Activated naive CD4-positive, alpha-beta T cell treated with anti-CD3 and anti-CD28 coated beads for 36 hours (primary cell): ENCODE measurements around the gene JUNB. TPM values are rescaled to one million over a fixed set of nuclear protein-coding genes. Genes with fewer than 3 reads are reported as not detected.
A peak's percentile ranks its signal among the peaks of the same experiment; 100 is the strongest.

Experiments
- CTCF ChIA-PET: fragments of 350-600 bp; sonication (Branson Sonifier 250); formaldehyde crosslinking; loops from one replicate; lab custom pipeline; 2021; ENCODE audit warnings: antibody characterized with exemption; lab: Charles Lee
- DNase-seq: peaks from one replicate; pipeline ENCODE4 v3.0.0-alpha.2; 2020
- H3K27ac Mint-ChIP-seq: one replicate; pipeline ENCODE4 v1.8.0; 2021; ENCODE audit warnings: mild to moderate bottlenecking, mixed read lengths
- H3K27me3 Mint-ChIP-seq: one replicate; pipeline ENCODE4 v1.8.0; 2021; ENCODE audit warnings: low read depth, mixed read lengths
- H3K36me3 Mint-ChIP-seq: one replicate; pipeline ENCODE4 v1.8.0; 2021; ENCODE audit warnings: low read depth, mixed read lengths
- H3K4me1 Mint-ChIP-seq: one replicate; pipeline ENCODE4 v1.8.0; 2021; ENCODE audit warnings: low read depth, mixed read lengths
- H3K4me3 Mint-ChIP-seq: one replicate; pipeline ENCODE4 v1.8.0; 2021; ENCODE audit warnings: mild to moderate bottlenecking, moderate library complexity, mixed read lengths
- H3K9me3 Mint-ChIP-seq: one replicate; pipeline ENCODE4 v1.8.0; 2021; ENCODE audit warnings: mixed read lengths
- intact Hi-C: fragments of 100-400 bp; cut with micrococcal nuclease; formaldehyde crosslinking; loops from one replicate; pipeline ENCODE4 v1.15.1; 2023
- total RNA-seq, 2 experiments: library from RNA; stranded (reverse); gene quantifications; one replicate each; pipeline ENCODE4 v1.2.3, GENCODE V29; 2021

JUNB gene
- total RNA-seq, 2 experiments from 2014 or later, result 292 to 296 TPM

DNA sequence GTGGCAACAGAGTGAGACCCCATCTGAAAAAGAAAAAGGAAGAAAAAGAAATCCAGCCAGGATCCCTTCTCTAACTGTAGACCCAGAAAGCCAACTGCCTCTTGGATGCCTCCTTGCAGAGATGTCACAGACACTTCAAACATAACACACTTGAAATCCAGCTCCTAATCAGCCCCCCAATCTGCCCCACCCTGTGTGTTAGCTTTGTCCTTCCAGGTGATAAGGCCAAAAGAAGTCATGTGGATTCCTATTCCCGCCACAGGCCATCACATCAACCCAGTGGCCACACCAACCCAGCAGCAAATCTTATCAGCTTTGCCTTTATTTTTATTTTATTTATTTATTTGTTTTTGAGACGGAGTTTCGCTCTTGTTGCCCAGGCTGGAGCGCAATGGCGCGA, 31.6 kb upstream of the JUNB start:
- CTCF ChIA-PET, result interaction anchor here (0.9 to 16.6 kb wide), 26 partner anchors 9 to 206 kb away, joined by 3 to 341 read pairs (median 6); partner anchors contain the start of genes GET3, HOOK2, PRDX2 and RNASEH2A
- DNase-seq, result no peak
- peaks cover 14% of the 10 kb centered on the region for H3K27me3 Mint-ChIP-seq

DNA sequence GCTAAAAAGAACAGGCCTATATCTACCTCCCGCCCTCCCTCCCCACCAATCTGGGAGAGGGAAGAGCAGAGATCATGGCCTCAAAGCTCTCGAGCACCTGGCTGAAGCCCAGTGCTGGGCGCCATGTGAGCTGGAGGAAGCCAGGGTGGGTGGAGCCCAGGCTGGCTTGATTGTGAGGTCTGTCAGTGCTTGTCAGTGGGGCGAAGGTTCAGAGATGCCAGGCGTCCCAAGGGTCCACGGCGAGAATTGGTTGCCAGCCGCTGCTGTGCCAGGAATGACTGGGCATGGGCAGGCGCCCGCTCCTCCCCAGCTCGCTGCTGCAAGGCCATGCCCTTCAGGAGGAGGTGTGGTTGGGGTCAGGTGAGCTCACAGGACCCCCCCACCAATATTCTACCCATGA, 28.2 kb upstream of the JUNB start:
- no peak overlapping the region for H3K27ac Mint-ChIP-seq
- H3K27me3 Mint-ChIP-seq, result no peaks in the 10 kb centered on the region
- H3K4me3 Mint-ChIP-seq, result no peak overlapping the region
- CTCF ChIA-PET, result interaction anchor here (0.9 to 16.6 kb wide), 8 partner anchors 11 to 99 kb away, joined by 3 to 341 read pairs (median 12); partner anchors contain the start of genes BEST2, HOOK2, PRDX2 and THSD8
- no peak for DNase-seq
- H3K9me3 Mint-ChIP-seq, result no peaks in the 10 kb centered on the region
- intact Hi-C loops, result loop anchor here (5.0 kb wide), 1 partner anchor 34 kb away; no protein-coding TSS in a partner anchor
- no peaks in the 10 kb centered on the region for H3K36me3 Mint-ChIP-seq
- peaks cover 6% of the 10 kb centered on the region for H3K4me1 Mint-ChIP-seq

More for the DNA sequence above, 31.6 kb upstream of the JUNB start:
- H3K36me3 Mint-ChIP-seq, result no peaks in the 10 kb centered on the region
- intact Hi-C loops, result loop anchor here (1.0 to 5.0 kb wide), 3 partner anchors 38 to 88 kb away; no protein-coding TSS in a partner anchor
- peaks cover 2% of the 10 kb centered on the region for H3K4me1 Mint-ChIP-seq
- no peak overlapping the region for H3K27ac Mint-ChIP-seq
- H3K9me3 Mint-ChIP-seq, result no peaks in the 10 kb centered on the region
- H3K4me3 Mint-ChIP-seq, result no peak overlapping the region

DNA sequence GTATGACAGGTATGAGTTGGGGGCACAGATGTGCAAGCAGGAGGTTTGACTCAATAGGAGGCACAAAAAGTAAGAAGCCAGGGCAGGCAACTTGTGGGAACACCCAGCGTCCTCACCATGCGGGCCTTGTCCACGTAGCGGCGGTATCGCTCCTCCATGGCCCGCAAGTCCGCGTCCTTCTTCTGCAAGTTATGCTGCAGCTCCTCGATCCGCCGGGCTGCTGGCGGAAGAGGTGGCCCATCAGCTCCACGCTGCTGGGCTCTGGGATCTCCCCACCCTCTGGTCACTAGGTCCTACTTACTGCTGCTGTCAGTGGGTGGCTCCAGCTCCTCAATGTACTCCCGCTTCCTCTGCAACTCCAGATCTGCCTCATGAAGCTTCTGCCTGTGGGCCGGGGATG, 26.6 kb upstream of the JUNB start:
- peaks cover 6% of the 10 kb centered on the region for H3K4me1 Mint-ChIP-seq
- CTCF ChIA-PET, result interaction anchor here (0.7 to 16.6 kb wide), 12 partner anchors 7 to 148 kb away, joined by 3 to 341 read pairs (median 6); partner anchors contain the start of genes HOOK2, PRDX2 and THSD8

DNA sequence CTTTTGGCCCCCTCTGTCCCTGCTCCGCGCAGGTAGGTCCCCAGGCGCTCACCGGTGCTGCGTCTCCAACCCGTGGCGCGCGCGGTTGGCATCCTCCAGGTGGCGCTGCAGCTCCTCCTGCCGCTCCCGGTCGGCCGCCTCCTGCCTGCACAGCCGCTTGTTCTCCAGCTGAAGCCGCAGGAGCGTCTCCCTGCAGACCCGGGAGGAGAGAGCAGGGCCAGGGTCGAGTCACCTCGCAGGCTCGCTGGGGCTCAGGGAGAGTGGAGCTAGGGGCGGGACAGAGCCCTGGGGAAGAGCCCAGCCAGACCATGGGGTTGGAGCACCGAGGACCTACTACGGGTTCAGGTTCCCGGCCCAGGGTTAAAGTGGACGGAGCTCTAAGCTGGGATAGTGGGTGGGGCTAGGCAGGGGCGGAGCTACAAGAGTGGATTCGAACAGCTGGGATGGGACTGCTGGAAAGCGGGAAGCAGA, 25.2 kb upstream of the JUNB start:
- H3K9me3 Mint-ChIP-seq, result no peaks in the 10 kb centered on the region
- intact Hi-C loops, result loop anchor here (1.0 kb wide), 1 partner anchor 81 kb away; no protein-coding TSS in a partner anchor

More for the DNA sequence above, 26.6 kb upstream of the JUNB start:
- no peak overlapping the region for H3K4me3 Mint-ChIP-seq
- H3K36me3 Mint-ChIP-seq, result no peaks in the 10 kb centered on the region
- H3K27me3 Mint-ChIP-seq, result no peaks in the 10 kb centered on the region
- DNase-seq, result no peak
- intact Hi-C loops, result loop anchor here (5.0 kb wide), 1 partner anchor 33 kb away; no protein-coding TSS in a partner anchor
- no peak overlapping the region for H3K27ac Mint-ChIP-seq
- no peaks in the 10 kb centered on the region for H3K9me3 Mint-ChIP-seq

DNA sequence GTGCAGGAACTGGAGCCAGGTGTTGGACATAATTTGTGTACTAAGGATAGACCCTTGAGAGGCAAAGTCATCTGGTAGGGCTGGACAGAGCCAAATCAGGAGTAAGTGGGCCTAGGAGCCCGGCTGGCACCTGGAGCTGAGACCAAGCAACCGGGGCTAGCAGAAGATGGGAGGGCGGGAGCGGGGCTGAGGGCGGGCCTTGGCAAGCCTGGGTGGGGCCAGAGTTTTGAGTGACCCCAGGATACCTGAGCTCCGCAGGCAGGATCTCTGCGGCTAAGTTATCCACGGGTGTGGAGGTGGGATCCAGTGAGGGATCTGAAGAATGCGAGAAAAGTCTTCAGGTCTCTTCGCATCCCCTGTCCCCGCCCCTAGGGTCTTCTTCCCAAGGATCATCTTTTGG, 24.1 kb upstream of the JUNB start:
- H3K4me1 Mint-ChIP-seq, result peaks cover 7% of the 10 kb centered on the region

More for the DNA sequence above, 25.2 kb upstream of the JUNB start:
- DNase-seq, result peak; percentile 91
- no peak overlapping the region for H3K27ac Mint-ChIP-seq
- H3K36me3 Mint-ChIP-seq, result no peaks in the 10 kb centered on the region
- no peaks in the 10 kb centered on the region for H3K27me3 Mint-ChIP-seq
- CTCF ChIA-PET, result interaction anchor here (0.7 to 16.6 kb wide), 34 partner anchors 9 to 199 kb away, joined by 3 to 341 read pairs (median 5); partner anchors contain the start of genes BEST2, DNASE2, HOOK2 and JUNB
- H3K4me3 Mint-ChIP-seq, result peak overlapping the region; percentile 24
- H3K4me1 Mint-ChIP-seq, result peaks cover 7% of the 10 kb centered on the region

DNA sequence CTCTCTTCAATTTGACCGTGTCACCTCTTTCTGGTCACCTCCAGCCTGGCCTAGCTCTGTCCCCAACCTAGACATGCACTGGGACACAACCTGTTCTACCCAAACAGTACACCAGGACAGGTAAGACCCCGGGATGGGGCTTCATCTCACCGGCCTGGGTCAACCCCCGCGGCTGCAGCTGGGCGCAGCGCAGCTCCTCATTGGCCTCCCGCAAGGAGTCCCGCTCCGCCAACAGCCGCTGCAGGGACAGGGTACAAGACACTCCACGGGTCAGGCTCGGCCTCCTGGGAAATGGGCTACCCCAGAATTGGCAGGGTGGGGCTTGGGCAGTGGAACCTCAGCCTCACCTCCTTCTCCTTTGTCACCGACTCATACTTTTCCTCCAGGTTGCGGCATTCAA, 23.6 kb upstream of the JUNB start:
- H3K27me3 Mint-ChIP-seq, result no peaks in the 10 kb centered on the region
- no peak overlapping the region for H3K27ac Mint-ChIP-seq
- peaks cover 7% of the 10 kb centered on the region for H3K4me1 Mint-ChIP-seq
- intact Hi-C loops, result no loop called here
- no peak for DNase-seq
- H3K4me3 Mint-ChIP-seq, result no peak overlapping the region
- CTCF ChIA-PET, result interaction anchor here (0.6 to 16.6 kb wide), 9 partner anchors 8 to 1047 kb away, joined by 3 to 341 read pairs (median 9); partner anchors contain the start of genes HOOK2, PRDX2 and THSD8
- no peaks in the 10 kb centered on the region for H3K36me3 Mint-ChIP-seq
- H3K9me3 Mint-ChIP-seq, result no peaks in the 10 kb centered on the region

More for the DNA sequence above, 24.1 kb upstream of the JUNB start:
- no peaks in the 10 kb centered on the region for H3K36me3 Mint-ChIP-seq
- H3K27me3 Mint-ChIP-seq, result no peaks in the 10 kb centered on the region
- CTCF ChIA-PET, result interaction anchor here (0.6 to 16.6 kb wide), 13 partner anchors 8 to 1048 kb away, joined by 3 to 341 read pairs (median 9); partner anchors contain the start of genes DNASE2, HOOK2, PRDX2 and THSD8
- intact Hi-C loops, result no loop called here
- H3K27ac Mint-ChIP-seq, result no peak overlapping the region
- no peak overlapping the region for H3K4me3 Mint-ChIP-seq
- H3K9me3 Mint-ChIP-seq, result no peaks in the 10 kb centered on the region
- no peak for DNase-seq

DNA sequence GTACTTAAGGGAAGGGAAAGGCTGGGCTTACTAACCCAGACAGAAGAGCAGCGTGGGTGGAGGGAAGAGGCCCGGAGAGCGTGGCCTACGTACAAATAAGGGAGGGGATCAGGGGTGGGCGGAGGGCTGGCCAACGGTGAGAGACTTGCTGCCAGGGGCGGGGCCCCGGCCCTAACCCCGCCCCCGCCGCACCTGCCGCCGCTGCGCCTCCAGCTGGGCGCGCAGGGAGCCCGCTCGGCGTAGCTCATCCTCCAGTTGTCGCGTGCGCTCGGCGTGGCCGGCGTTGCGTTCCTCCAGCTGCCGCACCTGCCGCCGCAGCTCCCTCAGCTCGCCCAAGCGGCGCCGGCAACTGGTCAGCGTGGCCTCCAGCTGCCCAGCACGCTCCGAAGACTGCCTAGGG, 21.6 kb upstream of the JUNB start:
- CTCF ChIA-PET, result interaction anchor here (0.9 to 16.6 kb wide), 3 partner anchors 9 to 78 kb away, joined by 6 to 341 read pairs (median 60); partner anchors contain the start of genes PRDX2 and THSD8

DNA sequence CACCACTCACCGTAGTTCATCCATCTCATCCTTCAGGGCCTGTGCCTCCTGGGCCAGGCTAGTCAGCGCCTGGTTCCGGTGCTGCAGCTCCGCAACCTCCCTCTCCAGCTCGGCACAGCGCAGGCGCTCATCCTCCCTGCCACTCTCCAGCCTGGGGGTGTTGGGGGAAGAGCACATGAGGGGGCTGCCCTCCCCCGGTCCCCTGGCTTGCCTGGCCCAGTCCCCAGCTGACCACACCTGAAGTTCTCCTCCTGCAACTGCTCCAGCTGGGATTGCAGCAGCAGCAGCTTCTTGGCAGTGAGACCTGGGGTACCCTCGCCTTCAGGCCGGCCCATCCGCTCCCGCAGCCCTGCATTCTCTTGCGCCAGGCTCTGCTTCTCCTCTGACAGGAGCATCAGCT, 20.4 kb upstream of the JUNB start:
- no peaks in the 10 kb centered on the region for H3K27me3 Mint-ChIP-seq
- intact Hi-C loops, result no loop called here
- no peak for DNase-seq
- H3K36me3 Mint-ChIP-seq, result no peaks in the 10 kb centered on the region
- H3K9me3 Mint-ChIP-seq, result no peaks in the 10 kb centered on the region
- CTCF ChIA-PET, result interaction anchor here (1.0 to 16.6 kb wide), 4 partner anchors 14 to 77 kb away, joined by 3 to 341 read pairs (median 33); partner anchors contain the start of genes PRDX2 and THSD8
- no peak overlapping the region for H3K27ac Mint-ChIP-seq
- H3K4me3 Mint-ChIP-seq, result no peak overlapping the region
- H3K4me1 Mint-ChIP-seq, result peaks cover 7% of the 10 kb centered on the region

More for the DNA sequence above, 21.6 kb upstream of the JUNB start:
- H3K4me3 Mint-ChIP-seq, result peak overlapping the region; percentile 10
- H3K27ac Mint-ChIP-seq, result no peak overlapping the region
- intact Hi-C loops, result no loop called here
- H3K9me3 Mint-ChIP-seq, result no peaks in the 10 kb centered on the region
- H3K27me3 Mint-ChIP-seq, result no peaks in the 10 kb centered on the region
- DNase-seq, result peak; percentile 68
- H3K4me1 Mint-ChIP-seq, result peaks cover 7% of the 10 kb centered on the region
- no peaks in the 10 kb centered on the region for H3K36me3 Mint-ChIP-seq

DNA sequence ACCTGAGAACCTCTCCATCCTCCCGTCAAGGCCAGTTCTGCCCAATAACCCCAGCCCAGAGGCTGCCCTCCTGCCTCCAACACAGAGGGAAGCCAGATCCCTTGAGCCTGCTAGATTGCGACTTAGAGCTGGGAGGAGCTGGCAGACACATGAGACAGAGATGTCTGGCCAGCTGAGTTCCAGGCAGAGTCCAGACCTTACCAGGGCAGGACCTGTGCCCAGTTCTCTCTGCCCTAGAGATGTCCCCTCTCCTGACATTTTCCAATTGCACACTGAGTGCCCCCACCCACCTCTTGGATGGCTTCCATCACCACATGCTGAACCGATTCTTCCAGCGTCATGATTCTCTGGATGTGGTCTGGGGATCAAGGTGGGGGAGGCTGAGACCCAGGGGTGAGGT, 19.0 kb upstream of the JUNB start:
- no peaks in the 10 kb centered on the region for H3K36me3 Mint-ChIP-seq
- no peaks in the 10 kb centered on the region for H3K27me3 Mint-ChIP-seq
- intact Hi-C loops, result no loop called here
- H3K4me1 Mint-ChIP-seq, result peaks cover 7% of the 10 kb centered on the region
- H3K4me3 Mint-ChIP-seq, result no peak overlapping the region
- CTCF ChIA-PET, result interaction anchor here (7.4 to 8.8 kb wide), 2 partner anchors 10 to 25 kb away, joined by 105 to 303 read pairs; partner anchors contain the start of genes JUNB, PRDX2 and THSD8
- DNase-seq, result no peak
- H3K27ac Mint-ChIP-seq, result no peak overlapping the region
- H3K9me3 Mint-ChIP-seq, result no peaks in the 10 kb centered on the region

DNA sequence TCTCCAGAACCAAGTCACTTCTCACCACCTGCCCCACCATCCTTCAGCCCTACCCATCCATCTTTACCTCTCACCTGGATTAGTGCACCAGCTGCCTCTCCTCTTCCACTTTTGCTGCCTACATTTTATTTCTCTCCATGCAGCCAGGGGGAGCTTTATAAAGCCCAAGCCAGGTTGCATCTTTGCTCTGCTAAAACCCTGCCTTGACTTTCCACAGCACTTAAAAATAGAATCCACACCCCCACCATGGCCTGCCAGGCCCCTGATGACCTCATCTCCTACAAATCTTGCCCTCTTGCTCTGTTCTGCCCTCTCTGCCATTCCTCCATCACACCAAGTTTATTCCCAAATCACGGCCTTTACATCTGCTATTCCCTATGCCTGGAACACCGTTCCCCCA, 17.7 kb upstream of the JUNB start:
- Mint-ChIP-seq H3K27me3 (no peaks in the 10 kb centered on the region), H3K36me3 (no peaks in the 10 kb centered on the region), H3K9me3 (no peaks in the 10 kb centered on the region), H3K4me1 (peaks cover 13% of the 10 kb centered on the region), H3K27ac (no peak overlapping the region), H3K4me3 (no peak overlapping the region)
- DNase-seq, result no peak
- CTCF ChIA-PET, result interaction anchor here (7.4 to 8.8 kb wide), 2 partner anchors 11 to 23 kb away, joined by 105 to 303 read pairs; partner anchors contain the start of genes JUNB, PRDX2 and THSD8
- intact Hi-C loops, result no loop called here

DNA sequence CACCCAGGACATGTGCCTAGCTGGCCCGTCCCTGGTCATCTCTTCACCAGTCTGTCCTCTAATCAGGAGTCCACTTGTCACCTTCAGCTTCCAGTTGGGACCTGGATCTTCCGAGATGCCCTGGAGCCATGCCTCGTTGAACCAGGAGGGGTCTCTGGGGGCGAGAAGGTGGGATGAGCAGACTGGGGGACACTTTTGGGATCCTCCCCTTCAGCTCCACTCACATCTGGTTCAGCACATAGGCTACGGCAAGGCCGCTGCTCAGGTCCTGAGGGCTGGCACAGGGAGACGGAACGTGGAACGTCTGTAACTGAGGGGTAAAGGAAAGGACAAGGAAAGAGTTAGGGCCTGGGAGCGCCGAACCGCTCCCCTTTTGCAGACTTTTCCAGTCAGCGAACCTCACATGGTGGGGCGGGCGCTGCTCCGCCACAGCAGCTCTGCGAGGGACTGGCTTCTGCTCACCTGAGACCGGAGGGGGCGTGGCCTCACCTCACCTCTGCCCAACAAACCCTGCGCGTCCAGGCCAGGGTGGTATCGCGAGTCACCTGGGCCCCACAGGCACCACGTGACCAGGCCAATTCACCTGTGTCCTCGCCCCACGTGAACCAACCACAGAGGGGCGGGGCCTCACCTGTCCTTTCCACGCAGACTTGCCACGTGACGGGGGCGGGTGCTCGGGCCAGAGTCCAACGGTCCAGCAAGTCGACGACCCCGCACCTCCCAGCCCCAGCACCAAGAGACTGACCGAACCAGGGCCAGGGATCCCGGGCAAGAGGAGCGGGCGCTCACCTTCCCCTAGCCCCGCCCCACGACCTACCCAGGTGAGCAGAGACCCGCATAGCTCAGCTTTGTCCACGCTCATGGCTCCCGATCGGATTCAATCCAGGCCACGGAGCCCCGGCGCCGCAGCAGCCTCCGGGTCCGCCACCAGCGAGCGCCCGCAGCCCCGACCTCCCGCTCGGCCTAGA, 16.4 kb upstream of the JUNB start, which contains the start of gene HOOK2:
Gene HOOK2 (minus strand): TSS at position 965 of the 968 bp plus-strand sequence. CDS start 103 bp downstream, at position 862.
- intact Hi-C loops, result loop anchor here (1.0 kb wide), 1 partner anchor 65 kb away; no protein-coding TSS in a partner anchor
- H3K27ac Mint-ChIP-seq, result peak within 1 kb of the TSS; percentile 56
- DNase-seq, result peak; percentile 34
- peak within 1 kb of the TSS; percentile 74 for H3K4me3 Mint-ChIP-seq
- no peaks in the 10 kb centered on the region for H3K9me3 Mint-ChIP-seq
- peaks cover 24% of the 10 kb centered on the region for H3K4me1 Mint-ChIP-seq
- CTCF ChIA-PET, result interaction anchor here (0.6 to 8.8 kb wide), 4 partner anchors 12 to 136 kb away, joined by 3 to 303 read pairs (median 55); partner anchors contain the start of genes JUNB, PRDX2 and THSD8
- H3K36me3 Mint-ChIP-seq, result no peaks in the 10 kb centered on the region
- H3K27me3 Mint-ChIP-seq, result no peaks in the 10 kb centered on the region
